GM12878 (cell line): ENCODE data around the gene RASD1. TPM values are rescaled to one million over a fixed set of nuclear protein-coding genes. Genes with fewer than 3 reads are reported as not detected.

Experiments used
- ATAC-seq: fragments of 200-7000 bp; cut with Tn5 transposase; 3 replicates; pipeline ENCODE4 v1.9.1; 2020; ENCODE audit warnings: mild to moderate bottlenecking, moderate library complexity
- BruUV-seq: library from RNA; stranded (reverse); fragments of 400-500 nt; replicated peaks from 2 replicates; lab custom pipeline; 2021; lab: Mats Ljungman, UMichigan
- CTCF ChIA-PET: fragments of 300-600 bp; sonication (Branson Sonifier 250); formaldehyde crosslinking; extraction: SDS; loops from one replicate; lab custom pipeline; 2021; ENCODE audit warnings: inconsistent platforms; lab: Yijun Ruan, JAX
- POLR2A ChIA-PET: fragments of 350-600 bp; formaldehyde crosslinking; extraction: SDS; loops from one replicate; lab custom pipeline; 2021; ENCODE audit warnings: inconsistent platforms; lab: Charles Lee
- RAD21 ChIA-PET: fragments of 300-600 bp; sonication (Branson Sonifier 250); formaldehyde crosslinking; loops from one replicate; lab custom pipeline; 2023; ENCODE audit warnings: antibody characterized with exemption; ENCODE audit not compliant: unreplicated experiment; lab: Charles Lee
- SMC1A ChIA-PET: fragments of 300-600 bp; sonication (Branson Sonifier 250); formaldehyde crosslinking; loops from one replicate; lab custom pipeline; 2023; ENCODE audit not compliant: unreplicated experiment, uncharacterized antibody; lab: Charles Lee
- DNase-seq: peaks from one replicate; pipeline ENCODE4 v3.0.0-alpha.2; 2011; ENCODE audit warnings: low read depth, low spot score
- FAIRE-seq: peaks from 3 replicates; lab custom pipeline; 2011; peaks lifted over from hg19 to GRCh38; lab: Jason Lieb, UNC
- H2AFZ ChIP-seq: 2 replicates; pipeline ENCODE4 v1.6.0; 2011; ENCODE audit warnings: low read depth, low read length, control low read depth; ENCODE audit not compliant: control insufficient read depth
- H3K27ac ChIP-seq: 2 replicates; pipeline ENCODE4 v1.5.1; 2011; ENCODE audit warnings: control low read depth; ENCODE audit not compliant: control insufficient read depth, insufficient read depth
- H3K27me3 ChIP-seq, 2 experiments: replicated peaks in 1 of 2; 2 replicates each; pipeline versions ENCODE4 v1.6.0 to v1.6.1; 2011; ENCODE audit warnings: low read length in 1 of 2; ENCODE audit not compliant: control insufficient read depth in 2 of 2, insufficient read depth in 2 of 2
- H3K36me3 ChIP-seq, 2 experiments: 2 replicates each; pipeline ENCODE4 v1.5.1; 2011; ENCODE audit warnings: low read length in 1 of 2; ENCODE audit not compliant: control insufficient read depth in 2 of 2, insufficient read depth in 2 of 2
- H3K4me1 ChIP-seq: 2 replicates; pipeline ENCODE4 v1.6.1; 2011; ENCODE audit warnings: mild to moderate bottlenecking, low read length, moderate library complexity, mixed read lengths; ENCODE audit not compliant: control insufficient read depth, insufficient read depth
- H3K4me2 ChIP-seq: 2 replicates; pipeline ENCODE4 v1.6.0; 2011; ENCODE audit warnings: control low read depth; ENCODE audit not compliant: control insufficient read depth, insufficient read depth
- H3K4me3 ChIP-seq: fragments of 200-600 bp; sonication (generic); 2 replicates; pipeline ENCODE4 v1.5.1; 2016
- H3K79me2 ChIP-seq: 2 replicates; pipeline ENCODE4 v1.6.0; 2011; ENCODE audit warnings: low read length; ENCODE audit not compliant: control insufficient read depth, insufficient read depth
- H3K9ac ChIP-seq: 2 replicates; pipeline ENCODE4 v1.8.0; 2011; ENCODE audit warnings: low read length, control low read depth, mixed read lengths; ENCODE audit not compliant: control insufficient read depth, insufficient read depth
- H3K9me3 ChIP-seq: replicated peaks from 3 replicates; pipeline ENCODE4 v1.5.1; 2011; ENCODE audit warnings: mild to moderate bottlenecking, low read length; ENCODE audit not compliant: control insufficient read depth, insufficient read depth
- H4K20me1 ChIP-seq: 2 replicates; pipeline ENCODE4 v1.6.0; 2011; ENCODE audit not compliant: control insufficient read depth, insufficient read depth
- ATF7 ChIP-seq: fragments of 450-650 bp; IDR thresholded peaks from 2 replicates; pipeline ENCODE4 v1.6.1; 2016; ENCODE audit warnings: low read depth, mild to moderate bottlenecking
- CHD1 ChIP-seq: IDR thresholded peaks from 2 replicates; pipeline ENCODE4 v1.6.1; 2012; ENCODE audit warnings: low read depth, low read length, improper control_type of control experiment
- LARP7 ChIP-seq: fragments of 450-650 bp; IDR thresholded peaks from 2 replicates; pipeline ENCODE4 v1.6.1; 2017; ENCODE audit warnings: mild to moderate bottlenecking
- NFIC ChIP-seq: IDR thresholded peaks from 2 replicates; pipeline ENCODE4 v1.6.1; 2012; ENCODE audit warnings: low read depth, mild to moderate bottlenecking, inconsistent platforms, low read length, moderate library complexity
- RFX5 ChIP-seq: IDR thresholded peaks from 2 replicates; pipeline ENCODE4 v1.6.1; 2011; ENCODE audit warnings: low read depth, low read length, improper control_type of control experiment
- SRF ChIP-seq, 2 experiments: IDR thresholded peaks; 2 replicates each; pipeline ENCODE4 v1.6.1; 2011; ENCODE audit warnings: low read depth in 2 of 2, low read length in 2 of 2, mild to moderate bottlenecking in 1 of 2, moderate library complexity in 1 of 2
- STAT3 ChIP-seq: IDR thresholded peaks from 2 replicates; pipeline ENCODE4 v1.6.1; 2011; ENCODE audit warnings: low read depth, low read length, improper control_type of control experiment
- YBX1 ChIP-seq: fragments of 450-650 bp; IDR thresholded peaks from 2 replicates; pipeline ENCODE4 v1.6.1; 2016; ENCODE audit warnings: antibody characterized with exemption
- ZNF274 ChIP-seq: IDR thresholded peaks from one replicate; pipeline ENCODE4 v1.8.0; 2011; ENCODE audit not compliant: insufficient read length, insufficient read depth
- WGBS: methylation state at CpG from one replicate; pipeline ENCODE4 v1.1.6; 2016; ENCODE audit warnings: low lambda C conversion rate; ENCODE audit not compliant: insufficient replicate concordance, insufficient coverage; ENCODE audit errors: missing lambda C conversion rate; 5-methylcytosine and 5-hydroxymethylcytosine counted together
- in situ Hi-C: fragments of 300-500 bp; cut with MboI; formaldehyde crosslinking; loops from 9 replicates; pipeline ENCODE4 v1.14.3; 2018; ENCODE audit warnings: mixed read lengths
- intact Hi-C: fragments of 100-400 bp; cut with micrococcal nuclease; formaldehyde crosslinking; loops from one replicate; pipeline ENCODE4 v1.14.2; 2022; ENCODE audit not compliant: unreplicated experiment
- polyA plus RNA-seq, 11 experiments: library from polyadenylated mRNA; depleted of rRNA in 4 of 11; unstranded in 6 of 11; stranded (reverse) in 5 of 11; fragments of >200 nt; fragmentation: Nextera tagmentation in 4 of 11; fragmentation: Illumina TruSeq in 1 of 11; extraction: Ambion mirVana in 4 of 11; extraction: Trizol in 1 of 11; gene quantifications; 1 replicate in 1 of 11; 2 replicates in 10 of 11; pipeline versions ENCODE4 v1.2.1 to v1.2.3, GENCODE V29; 2011 to 2016; ENCODE audit warnings: inconsistent platforms in 2 of 11, missing spikeins in 2 of 11, low read depth in 1 of 11
- total RNA-seq, 4 experiments: library from RNA; depleted of rRNA in 3 of 4; stranded (reverse); fragments of >200 nt in 3 of 4; fragmentation: Illumina TruSeq in 1 of 4; extraction: Trizol in 1 of 4; gene quantifications; 2 replicates each; pipeline versions ENCODE4 v1.2.1 to v1.2.3, GENCODE V29; 2013 to 2021
- TF ChIP-seq, protein P1 (sequence below): IDR thresholded peaks from 2 replicates; pipeline ENCODE4 v1.6.1; 2011; ENCODE audit warnings: borderline replicate concordance, low read depth, mild to moderate bottlenecking, moderate library complexity, low read length; ENCODE audit not compliant: insufficient read depth, poor library complexity, severe bottlenecking
- TF ChIP-seq, protein P2 (sequence below): fragments of 450-650 bp; formaldehyde crosslinking; IDR thresholded peaks from 2 replicates; pipeline ENCODE4 v1.5.0; 2022; ENCODE audit warnings: mild to moderate bottlenecking, missing genetic modification characterization
- TF ChIP-seq, protein P3 (sequence below): fragments of 450-650 bp; IDR thresholded peaks from 2 replicates; pipeline ENCODE4 v1.6.1; 2017; ENCODE audit warnings: mild to moderate bottlenecking, moderate library complexity
- TF ChIP-seq, protein P4 (sequence below): fragments of 450-650 bp; IDR thresholded peaks from 2 replicates; pipeline ENCODE4 v1.6.1; 2017; ENCODE audit warnings: borderline replicate concordance

Gene RASD1
- total and polyA plus RNA-seq, 10 of the 15 experiments (the other 5 are each of a cell fraction or from before 2014, with no cell fraction given) = 0.14 to 0.33 TPM; not detected in 8

DNA sequence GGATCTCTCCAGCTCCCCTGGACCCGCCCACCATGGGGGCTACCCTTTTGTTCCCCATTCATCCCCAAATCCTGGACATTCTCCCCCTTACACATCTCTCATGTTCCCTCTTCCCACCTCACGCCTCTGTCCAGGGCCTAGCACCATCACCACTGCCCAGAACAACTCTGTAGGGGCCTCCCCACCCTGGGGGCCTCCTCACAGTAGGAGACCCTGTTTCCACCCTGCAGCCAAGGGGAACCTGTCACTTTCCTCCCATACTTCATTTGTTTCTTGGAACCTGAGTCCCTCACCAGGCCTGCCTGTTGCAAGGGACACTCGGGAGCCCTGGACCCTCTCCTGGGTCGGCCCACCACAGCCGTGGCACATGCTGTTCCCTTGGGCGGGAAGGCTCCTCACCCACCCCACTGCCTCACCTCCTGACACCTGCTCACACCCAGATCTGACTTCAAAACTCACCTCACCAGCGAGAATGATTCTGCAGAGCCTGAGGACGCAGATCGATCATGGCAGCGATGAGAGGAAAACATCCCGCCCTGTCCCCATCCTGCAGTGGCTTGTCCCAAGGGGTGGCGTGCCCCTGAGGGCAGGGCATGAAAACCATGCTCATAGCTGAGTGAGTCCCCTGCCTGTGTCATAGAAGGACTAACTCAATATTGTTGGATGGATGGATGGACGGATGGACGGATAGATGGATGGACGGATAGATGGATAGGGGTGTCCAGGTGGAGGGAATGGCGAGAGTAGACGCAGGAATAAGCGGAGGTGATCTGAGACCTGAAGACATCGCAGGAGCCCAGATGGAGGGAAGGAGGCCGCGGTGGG is 6.8 kb upstream of the RASD1 start:
- RAD21 ChIA-PET = no interaction called here
- no peak for FAIRE-seq
- DNase-seq = no peak
- Histone ChIP-seq H3K27ac (no peak overlapping the region), H3K9me3 (no peaks in the 10 kb centered on the region), H4K20me1 (no peaks in the 10 kb centered on the region), H3K36me3 (no peaks in the 10 kb centered on the region), H3K27me3 (no peaks in the 10 kb centered on the region; a peak in 2 of 4 replicates), H3K79me2 (no peaks in the 10 kb centered on the region), H3K4me3 (no peak overlapping the region), H3K9ac (no peak overlapping the region), H3K4me2 (no peak overlapping the region), H3K4me1 (no peaks in the 10 kb centered on the region), H2AFZ (no peak overlapping the region)
- in situ Hi-C loops (no loop called here), intact Hi-C loops (no loop called here)
- ATAC-seq = no peak
- POLR2A ChIA-PET = no interaction called here
- SMC1A ChIA-PET = no interaction called here
- BruUV-seq = no TSS peak
- WGBS = 49% methylated on average over 21 of the region's 21 CpGs
- CTCF ChIA-PET = no interaction called here
- no peak for TF ChIP-seq RFX5
- TF ChIP-seq ATF7 = no peak
- TF ChIP-seq SRF (IDR thresholded peaks at IDR 0.05; ENCODE audit: low read depth in 2 of 2, low read length in 2 of 2) = no peak
- no peak for TF ChIP-seq CHD1
- TF ChIP-seq, protein P1, sequence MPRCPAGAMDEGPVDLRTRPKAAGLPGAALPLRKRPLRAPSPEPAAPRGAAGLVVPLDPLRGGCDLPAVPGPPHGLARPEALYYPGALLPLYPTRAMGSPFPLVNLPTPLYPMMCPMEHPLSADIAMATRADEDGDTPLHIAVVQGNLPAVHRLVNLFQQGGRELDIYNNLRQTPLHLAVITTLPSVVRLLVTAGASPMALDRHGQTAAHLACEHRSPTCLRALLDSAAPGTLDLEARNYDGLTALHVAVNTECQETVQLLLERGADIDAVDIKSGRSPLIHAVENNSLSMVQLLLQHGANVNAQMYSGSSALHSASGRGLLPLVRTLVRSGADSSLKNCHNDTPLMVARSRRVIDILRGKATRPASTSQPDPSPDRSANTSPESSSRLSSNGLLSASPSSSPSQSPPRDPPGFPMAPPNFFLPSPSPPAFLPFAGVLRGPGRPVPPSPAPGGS = no peak
- no peak for TF ChIP-seq NFIC
- TF ChIP-seq ZNF274 = no peak
- TF ChIP-seq STAT3 = no peak
- no peak for TF ChIP-seq YBX1
- TF ChIP-seq, protein P2, sequence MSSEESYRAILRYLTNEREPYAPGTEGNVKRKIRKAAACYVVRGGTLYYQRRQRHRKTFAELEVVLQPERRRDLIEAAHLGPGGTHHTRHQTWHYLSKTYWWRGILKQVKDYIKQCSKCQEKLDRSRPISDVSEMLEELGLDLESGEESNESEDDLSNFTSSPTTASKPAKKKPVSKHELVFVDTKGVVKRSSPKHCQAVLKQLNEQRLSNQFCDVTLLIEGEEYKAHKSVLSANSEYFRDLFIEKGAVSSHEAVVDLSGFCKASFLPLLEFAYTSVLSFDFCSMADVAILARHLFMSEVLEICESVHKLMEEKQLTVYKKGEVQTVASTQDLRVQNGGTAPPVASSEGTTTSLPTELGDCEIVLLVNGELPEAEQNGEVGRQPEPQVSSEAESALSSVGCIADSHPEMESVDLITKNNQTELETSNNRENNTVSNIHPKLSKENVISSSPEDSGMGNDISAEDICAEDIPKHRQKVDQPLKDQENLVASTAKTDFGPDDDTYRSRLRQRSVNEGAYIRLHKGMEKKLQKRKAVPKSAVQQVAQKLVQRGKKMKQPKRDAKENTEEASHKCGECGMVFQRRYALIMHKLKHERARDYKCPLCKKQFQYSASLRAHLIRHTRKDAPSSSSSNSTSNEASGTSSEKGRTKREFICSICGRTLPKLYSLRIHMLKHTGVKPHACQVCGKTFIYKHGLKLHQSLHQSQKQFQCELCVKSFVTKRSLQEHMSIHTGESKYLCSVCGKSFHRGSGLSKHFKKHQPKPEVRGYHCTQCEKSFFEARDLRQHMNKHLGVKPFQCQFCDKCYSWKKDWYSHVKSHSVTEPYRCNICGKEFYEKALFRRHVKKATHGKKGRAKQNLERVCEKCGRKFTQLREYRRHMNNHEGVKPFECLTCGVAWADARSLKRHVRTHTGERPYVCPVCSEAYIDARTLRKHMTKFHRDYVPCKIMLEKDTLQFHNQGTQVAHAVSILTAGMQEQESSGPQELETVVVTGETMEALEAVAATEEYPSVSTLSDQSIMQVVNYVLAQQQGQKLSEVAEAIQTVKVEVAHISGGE = no peak
- TF ChIP-seq, protein P3, sequence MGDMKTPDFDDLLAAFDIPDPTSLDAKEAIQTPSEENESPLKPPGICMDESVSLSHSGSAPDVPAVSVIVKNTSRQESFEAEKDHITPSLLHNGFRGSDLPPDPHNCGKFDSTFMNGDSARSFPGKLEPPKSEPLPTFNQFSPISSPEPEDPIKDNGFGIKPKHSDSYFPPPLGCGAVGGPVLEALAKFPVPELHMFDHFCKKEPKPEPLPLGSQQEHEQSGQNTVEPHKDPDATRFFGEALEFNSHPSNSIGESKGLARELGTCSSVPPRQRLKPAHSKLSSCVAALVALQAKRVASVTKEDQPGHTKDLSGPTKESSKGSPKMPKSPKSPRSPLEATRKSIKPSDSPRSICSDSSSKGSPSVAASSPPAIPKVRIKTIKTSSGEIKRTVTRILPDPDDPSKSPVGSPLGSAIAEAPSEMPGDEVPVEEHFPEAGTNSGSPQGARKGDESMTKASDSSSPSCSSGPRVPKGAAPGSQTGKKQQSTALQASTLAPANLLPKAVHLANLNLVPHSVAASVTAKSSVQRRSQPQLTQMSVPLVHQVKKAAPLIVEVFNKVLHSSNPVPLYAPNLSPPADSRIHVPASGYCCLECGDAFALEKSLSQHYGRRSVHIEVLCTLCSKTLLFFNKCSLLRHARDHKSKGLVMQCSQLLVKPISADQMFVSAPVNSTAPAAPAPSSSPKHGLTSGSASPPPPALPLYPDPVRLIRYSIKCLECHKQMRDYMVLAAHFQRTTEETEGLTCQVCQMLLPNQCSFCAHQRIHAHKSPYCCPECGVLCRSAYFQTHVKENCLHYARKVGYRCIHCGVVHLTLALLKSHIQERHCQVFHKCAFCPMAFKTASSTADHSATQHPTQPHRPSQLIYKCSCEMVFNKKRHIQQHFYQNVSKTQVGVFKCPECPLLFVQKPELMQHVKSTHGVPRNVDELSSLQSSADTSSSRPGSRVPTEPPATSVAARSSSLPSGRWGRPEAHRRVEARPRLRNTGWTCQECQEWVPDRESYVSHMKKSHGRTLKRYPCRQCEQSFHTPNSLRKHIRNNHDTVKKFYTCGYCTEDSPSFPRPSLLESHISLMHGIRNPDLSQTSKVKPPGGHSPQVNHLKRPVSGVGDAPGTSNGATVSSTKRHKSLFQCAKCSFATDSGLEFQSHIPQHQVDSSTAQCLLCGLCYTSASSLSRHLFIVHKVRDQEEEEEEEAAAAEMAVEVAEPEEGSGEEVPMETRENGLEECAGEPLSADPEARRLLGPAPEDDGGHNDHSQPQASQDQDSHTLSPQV = no peak
- TF ChIP-seq, protein P4, sequence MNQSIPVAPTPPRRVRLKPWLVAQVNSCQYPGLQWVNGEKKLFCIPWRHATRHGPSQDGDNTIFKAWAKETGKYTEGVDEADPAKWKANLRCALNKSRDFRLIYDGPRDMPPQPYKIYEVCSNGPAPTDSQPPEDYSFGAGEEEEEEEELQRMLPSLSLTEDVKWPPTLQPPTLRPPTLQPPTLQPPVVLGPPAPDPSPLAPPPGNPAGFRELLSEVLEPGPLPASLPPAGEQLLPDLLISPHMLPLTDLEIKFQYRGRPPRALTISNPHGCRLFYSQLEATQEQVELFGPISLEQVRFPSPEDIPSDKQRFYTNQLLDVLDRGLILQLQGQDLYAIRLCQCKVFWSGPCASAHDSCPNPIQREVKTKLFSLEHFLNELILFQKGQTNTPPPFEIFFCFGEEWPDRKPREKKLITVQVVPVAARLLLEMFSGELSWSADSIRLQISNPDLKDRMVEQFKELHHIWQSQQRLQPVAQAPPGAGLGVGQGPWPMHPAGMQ = no peak
- TF ChIP-seq LARP7 = no peak
